ENCODE data around the gene PLBD1. TPM values are rescaled to one million over a fixed set of nuclear protein-coding genes. Genes with fewer than 3 reads are reported as not detected.

The PLBD1 gene
- total RNA-seq, 1 experiment from 2014 or later, result 21.1 TPM

DNA sequence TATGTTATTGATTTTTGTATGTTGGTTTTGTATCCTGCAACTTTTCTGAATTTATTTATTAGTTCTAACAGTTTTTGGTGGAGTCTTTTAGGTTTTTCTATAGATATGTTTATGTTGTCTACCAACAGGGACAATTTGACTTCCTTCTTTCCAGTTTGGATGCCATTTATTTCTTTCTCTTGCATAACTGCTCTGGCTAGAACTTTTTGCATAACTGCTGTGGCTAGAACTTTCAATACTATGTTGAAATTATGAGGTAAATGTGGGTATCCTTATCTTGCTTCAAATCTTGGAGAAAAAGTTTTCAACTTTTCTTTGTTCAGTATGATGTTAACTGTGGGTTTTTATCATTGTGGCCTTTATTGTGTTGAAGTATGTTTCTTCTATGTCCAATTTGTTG lies 39.9 kb upstream of the PLBD1 start:
- DNase-seq, result no peak
- Histone ChIP-seq H3K36me3 (ENCODE audit: control insufficient read depth, insufficient read depth, low read length) (no peaks in the 10 kb centered on the region), H3K27me3 (replicated peaks; ENCODE audit: control insufficient read depth, insufficient read depth, low read length) (no peaks in the 10 kb centered on the region), H3K9me3 (peaks cover 40% of the 10 kb centered on the region), H3K4me1 (0 out of 2 replicates have a peak, but pooled peaks cover 6% of the 10 kb centered on the region), H3K4me3 (ENCODE audit: low read depth, low read length) (no peak overlapping the region)
- Mint-ChIP-seq H3K27me3 (ENCODE audit: insufficient read depth, unreplicated experiment) (no peaks in the 10 kb centered on the region), H3K9me3 (ENCODE audit: unreplicated experiment) (peaks cover 91% of the 10 kb centered on the region), H3K27ac (ENCODE audit: unreplicated experiment) (no peak overlapping the region), H3K4me3 (ENCODE audit: unreplicated experiment) (no peak overlapping the region), H3K36me3 (ENCODE audit: insufficient read depth, unreplicated experiment) (no peaks in the 10 kb centered on the region), H3K4me1 (ENCODE audit: low read depth, unreplicated experiment) (no peaks in the 10 kb centered on the region)
- BruUV-seq (replicated peaks), result no TSS peak
- intact Hi-C loops (cut with micrococcal nuclease; ENCODE audit: unreplicated experiment), result no loop called here
- CTCF ChIA-PET, result no interaction called here
- POLR2A ChIA-PET, result no interaction called here
- no peak for TF ChIP-seq CTCF (IDR thresholded peaks at IDR 0.05; ENCODE audit: insufficient read depth in 1 of 2, low read depth in 1 of 2, low read length in 1 of 2, severe bottlenecking in 1 of 2, unreplicated experiment in 1 of 2)

DNA sequence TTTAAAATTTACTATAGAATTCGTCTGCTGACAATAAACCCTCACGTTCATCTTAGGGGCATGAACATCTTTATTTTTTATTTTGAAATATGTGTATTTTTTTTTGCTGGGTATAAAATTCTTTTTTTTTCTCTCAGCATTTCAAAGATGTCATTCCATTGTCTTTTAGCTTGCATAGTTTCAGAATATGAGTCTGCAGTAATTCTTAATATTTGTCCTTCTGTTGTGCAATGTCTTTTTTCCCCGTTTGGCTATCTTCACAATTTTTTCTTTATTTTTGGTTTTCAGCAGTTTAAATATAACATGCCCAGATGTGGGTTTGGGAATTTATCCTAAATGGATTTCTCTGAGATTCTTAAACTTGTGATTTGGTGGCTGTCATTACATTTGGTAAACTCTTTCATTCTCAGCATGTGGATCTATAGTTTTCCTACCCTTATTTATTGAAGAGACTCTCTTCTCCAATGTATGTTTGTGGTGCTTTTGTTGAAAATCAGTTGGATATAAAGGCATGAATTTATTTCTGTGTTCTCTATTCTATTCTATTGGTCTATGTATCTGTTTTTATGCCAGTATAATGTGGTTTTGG lies 37.8 kb upstream of the PLBD1 start:
- no peak overlapping the region for H3K4me3 ChIP-seq (ENCODE audit: low read depth, low read length)
- no peak overlapping the region for H3K27ac Mint-ChIP-seq (ENCODE audit: unreplicated experiment)
- DNase-seq, result no peak
- TF ChIP-seq CTCF (IDR thresholded peaks at IDR 0.05; ENCODE audit: insufficient read depth in 1 of 2, low read depth in 1 of 2, low read length in 1 of 2, severe bottlenecking in 1 of 2, unreplicated experiment in 1 of 2), result no peak
- H3K9me3 Mint-ChIP-seq (ENCODE audit: unreplicated experiment), result peaks cover 89% of the 10 kb centered on the region
- H3K4me1 ChIP-seq, result no peaks in the 10 kb centered on the region
- peaks cover 40% of the 10 kb centered on the region for H3K9me3 ChIP-seq
- no peak overlapping the region for H3K4me3 Mint-ChIP-seq (ENCODE audit: unreplicated experiment)
- no peaks in the 10 kb centered on the region for H3K4me1 Mint-ChIP-seq (ENCODE audit: low read depth, unreplicated experiment)
- no TSS peak for BruUV-seq (replicated peaks)
- H3K27me3 Mint-ChIP-seq (ENCODE audit: insufficient read depth, unreplicated experiment), result peaks cover 3% of the 10 kb centered on the region
- no peaks in the 10 kb centered on the region for H3K27me3 ChIP-seq (replicated peaks; ENCODE audit: control insufficient read depth, insufficient read depth, low read length)
- intact Hi-C loops (cut with micrococcal nuclease; ENCODE audit: unreplicated experiment), result no loop called here
- no peaks in the 10 kb centered on the region for H3K36me3 ChIP-seq (ENCODE audit: control insufficient read depth, insufficient read depth, low read length)
- H3K36me3 Mint-ChIP-seq (ENCODE audit: insufficient read depth, unreplicated experiment), result no peaks in the 10 kb centered on the region
- ChIA-PET POLR2A (no interaction called here), CTCF (no interaction called here)

DNA sequence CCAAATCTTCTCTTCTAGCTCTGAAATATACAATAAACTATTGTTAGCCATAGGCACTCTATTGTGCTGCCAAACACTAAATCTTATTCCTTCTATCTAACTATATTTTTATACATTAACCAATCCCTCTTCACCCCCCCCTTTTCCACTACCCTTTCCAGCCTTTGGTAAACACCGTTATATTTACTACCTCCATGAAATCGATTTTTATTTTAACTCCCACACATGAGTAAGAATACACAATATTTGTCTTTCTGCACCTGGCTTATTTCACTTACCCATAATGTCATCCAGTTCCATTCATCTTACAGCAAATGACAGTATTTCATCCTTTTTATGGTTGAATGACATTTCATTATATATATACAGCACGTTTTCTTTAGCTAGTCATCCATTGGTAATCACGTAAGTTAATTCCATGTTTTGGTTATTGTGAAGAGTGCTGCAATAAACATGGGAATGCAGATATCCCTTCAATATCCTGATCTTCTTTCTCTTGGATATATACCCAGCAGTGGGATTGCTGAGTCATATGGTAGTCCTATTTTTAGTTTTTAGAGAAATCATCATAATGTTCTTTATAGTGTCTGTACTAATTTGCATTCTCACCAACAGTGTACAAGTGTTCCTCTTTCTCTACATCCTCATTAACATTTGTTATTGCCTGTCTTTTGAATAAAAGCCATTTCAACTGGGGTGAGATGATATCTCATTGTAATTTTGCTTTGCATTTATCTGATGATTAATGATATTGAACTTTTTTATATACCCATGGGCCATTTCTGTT lies 34.2 kb upstream of the PLBD1 start:
- no peak for DNase-seq
- no TSS peak for BruUV-seq (replicated peaks)
- Histone ChIP-seq H3K36me3 (ENCODE audit: control insufficient read depth, insufficient read depth, low read length) (no peaks in the 10 kb centered on the region), H3K4me3 (ENCODE audit: low read depth, low read length) (no peak overlapping the region), H3K9me3 (peaks cover 31% of the 10 kb centered on the region), H3K4me1 (no peaks in the 10 kb centered on the region), H3K27me3 (replicated peaks; ENCODE audit: control insufficient read depth, insufficient read depth, low read length) (no peaks in the 10 kb centered on the region)
- Mint-ChIP-seq H3K27ac (ENCODE audit: unreplicated experiment) (no peak overlapping the region), H3K4me3 (ENCODE audit: unreplicated experiment) (no peak overlapping the region), H3K36me3 (ENCODE audit: insufficient read depth, unreplicated experiment) (no peaks in the 10 kb centered on the region), H3K4me1 (ENCODE audit: low read depth, unreplicated experiment) (no peaks in the 10 kb centered on the region), H3K27me3 (ENCODE audit: insufficient read depth, unreplicated experiment) (peaks cover 10% of the 10 kb centered on the region), H3K9me3 (ENCODE audit: unreplicated experiment) (peaks cover 53% of the 10 kb centered on the region)
- intact Hi-C loops (cut with micrococcal nuclease; ENCODE audit: unreplicated experiment), result no loop called here
- ChIA-PET POLR2A (no interaction called here), CTCF (no interaction called here)
- TF ChIP-seq CTCF (IDR thresholded peaks at IDR 0.05; ENCODE audit: insufficient read depth in 1 of 2, low read depth in 1 of 2, low read length in 1 of 2, severe bottlenecking in 1 of 2, unreplicated experiment in 1 of 2), result no peak
